Ishikawa (cell line): ENCODE data around the gene PLA2G4E.

Experiments used
- CEBPB ChIP-seq: IDR thresholded peaks from 2 replicates; pipeline ENCODE4 v1.6.1; 2012
- CREB1 ChIP-seq: IDR thresholded peaks from 2 replicates; pipeline ENCODE4 v1.6.1; 2012; ENCODE audit warnings: low read depth
- EGR1 ChIP-seq: IDR thresholded peaks from 2 replicates; pipeline ENCODE4 v1.6.1; 2012
- EP300 ChIP-seq: IDR thresholded peaks from 2 replicates; pipeline ENCODE4 v1.6.1; 2012; ENCODE audit warnings: borderline replicate concordance
- FOXM1 ChIP-seq: IDR thresholded peaks from 2 replicates; pipeline ENCODE4 v1.6.1; 2012; ENCODE audit warnings: low read depth, borderline replicate concordance
- NFIC ChIP-seq: IDR thresholded peaks from 2 replicates; pipeline ENCODE4 v1.6.1; 2012
- RAD21 ChIP-seq: IDR thresholded peaks from 2 replicates; pipeline ENCODE4 v1.6.1; 2012; ENCODE audit warnings: low read depth
- TAF1 ChIP-seq: IDR thresholded peaks from 2 replicates; pipeline ENCODE4 v1.6.1; 2012; ENCODE audit warnings: low read depth, mild to moderate bottlenecking
- TCF12 ChIP-seq: IDR thresholded peaks from 2 replicates; pipeline ENCODE4 v1.6.1; 2012; ENCODE audit warnings: low read depth
- TEAD4 ChIP-seq: IDR thresholded peaks from 2 replicates; pipeline ENCODE4 v1.6.1; 2012
- YY1 ChIP-seq: IDR thresholded peaks from 2 replicates; pipeline ENCODE4 v1.6.1; 2012; ENCODE audit warnings: low read depth
- ZBTB7A ChIP-seq: IDR thresholded peaks from 2 replicates; pipeline ENCODE4 v1.6.1; 2012; ENCODE audit warnings: low read depth
- TF ChIP-seq, protein P1 (sequence below): IDR thresholded peaks from 2 replicates; pipeline ENCODE4 v1.6.1; 2012
- TF ChIP-seq, protein P2 (sequence below): IDR thresholded peaks from 2 replicates; pipeline ENCODE4 v1.6.1; 2012; ENCODE audit warnings: low read depth, mild to moderate bottlenecking
- TF ChIP-seq, protein P3 (sequence below): IDR thresholded peaks from 2 replicates; pipeline ENCODE4 v1.6.1; 2012

The PLA2G4E gene

DNA sequence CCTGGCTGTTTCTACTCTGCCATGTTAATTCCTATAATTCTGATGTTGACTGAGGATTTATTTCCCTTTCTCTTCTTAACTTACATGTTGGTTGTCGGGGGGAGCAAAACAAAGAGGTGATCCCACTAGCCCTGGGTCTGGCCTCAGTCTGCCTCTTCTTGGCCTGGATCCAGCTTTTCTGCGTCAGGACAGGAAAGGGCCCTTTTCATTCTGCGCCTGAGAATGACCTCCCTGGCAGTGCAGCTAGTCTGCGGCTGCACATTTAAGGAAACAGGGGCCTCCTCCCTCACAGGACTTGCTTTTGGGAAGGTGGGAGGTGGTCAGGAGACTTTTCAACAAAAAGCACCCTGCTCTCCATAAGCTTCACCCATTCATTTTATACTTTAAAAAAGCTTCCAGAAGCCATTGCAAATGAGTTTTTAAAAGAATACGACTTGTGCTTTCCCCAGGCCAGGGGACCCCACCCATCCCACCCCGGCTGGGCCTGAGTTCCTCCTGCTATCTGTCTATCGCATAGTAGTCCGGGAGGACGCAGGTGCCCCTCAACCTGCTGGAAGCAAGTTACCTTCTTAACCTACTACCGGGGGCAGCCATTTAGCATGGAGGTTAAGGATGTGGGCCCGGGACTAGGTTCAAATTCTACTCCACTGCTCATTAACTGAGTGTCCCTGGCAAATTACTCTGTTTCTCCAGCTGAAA lies 27.2 kb downstream of the PLA2G4E start:
- TF ChIP-seq, protein P1, sequence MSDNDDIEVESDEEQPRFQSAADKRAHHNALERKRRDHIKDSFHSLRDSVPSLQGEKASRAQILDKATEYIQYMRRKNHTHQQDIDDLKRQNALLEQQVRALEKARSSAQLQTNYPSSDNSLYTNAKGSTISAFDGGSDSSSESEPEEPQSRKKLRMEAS = no peak
- no peak for TF ChIP-seq TAF1
- no peak for TF ChIP-seq ZBTB7A
- no peak for TF ChIP-seq CREB1
- TF ChIP-seq FOXM1 = no peak
- TF ChIP-seq EGR1 = no peak
- no peak for TF ChIP-seq NFIC
- no peak for TF ChIP-seq TCF12
- no peak for TF ChIP-seq YY1
- TF ChIP-seq, protein P2, sequence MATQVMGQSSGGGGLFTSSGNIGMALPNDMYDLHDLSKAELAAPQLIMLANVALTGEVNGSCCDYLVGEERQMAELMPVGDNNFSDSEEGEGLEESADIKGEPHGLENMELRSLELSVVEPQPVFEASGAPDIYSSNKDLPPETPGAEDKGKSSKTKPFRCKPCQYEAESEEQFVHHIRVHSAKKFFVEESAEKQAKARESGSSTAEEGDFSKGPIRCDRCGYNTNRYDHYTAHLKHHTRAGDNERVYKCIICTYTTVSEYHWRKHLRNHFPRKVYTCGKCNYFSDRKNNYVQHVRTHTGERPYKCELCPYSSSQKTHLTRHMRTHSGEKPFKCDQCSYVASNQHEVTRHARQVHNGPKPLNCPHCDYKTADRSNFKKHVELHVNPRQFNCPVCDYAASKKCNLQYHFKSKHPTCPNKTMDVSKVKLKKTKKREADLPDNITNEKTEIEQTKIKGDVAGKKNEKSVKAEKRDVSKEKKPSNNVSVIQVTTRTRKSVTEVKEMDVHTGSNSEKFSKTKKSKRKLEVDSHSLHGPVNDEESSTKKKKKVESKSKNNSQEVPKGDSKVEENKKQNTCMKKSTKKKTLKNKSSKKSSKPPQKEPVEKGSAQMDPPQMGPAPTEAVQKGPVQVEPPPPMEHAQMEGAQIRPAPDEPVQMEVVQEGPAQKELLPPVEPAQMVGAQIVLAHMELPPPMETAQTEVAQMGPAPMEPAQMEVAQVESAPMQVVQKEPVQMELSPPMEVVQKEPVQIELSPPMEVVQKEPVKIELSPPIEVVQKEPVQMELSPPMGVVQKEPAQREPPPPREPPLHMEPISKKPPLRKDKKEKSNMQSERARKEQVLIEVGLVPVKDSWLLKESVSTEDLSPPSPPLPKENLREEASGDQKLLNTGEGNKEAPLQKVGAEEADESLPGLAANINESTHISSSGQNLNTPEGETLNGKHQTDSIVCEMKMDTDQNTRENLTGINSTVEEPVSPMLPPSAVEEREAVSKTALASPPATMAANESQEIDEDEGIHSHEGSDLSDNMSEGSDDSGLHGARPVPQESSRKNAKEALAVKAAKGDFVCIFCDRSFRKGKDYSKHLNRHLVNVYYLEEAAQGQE = no peak
- no peak for TF ChIP-seq CEBPB
- TF ChIP-seq EP300 = no peak
- no peak for TF ChIP-seq TEAD4
- TF ChIP-seq, protein P3, sequence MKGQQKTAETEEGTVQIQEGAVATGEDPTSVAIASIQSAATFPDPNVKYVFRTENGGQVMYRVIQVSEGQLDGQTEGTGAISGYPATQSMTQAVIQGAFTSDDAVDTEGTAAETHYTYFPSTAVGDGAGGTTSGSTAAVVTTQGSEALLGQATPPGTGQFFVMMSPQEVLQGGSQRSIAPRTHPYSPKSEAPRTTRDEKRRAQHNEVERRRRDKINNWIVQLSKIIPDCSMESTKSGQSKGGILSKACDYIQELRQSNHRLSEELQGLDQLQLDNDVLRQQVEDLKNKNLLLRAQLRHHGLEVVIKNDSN = no peak
- no peak for TF ChIP-seq RAD21

DNA sequence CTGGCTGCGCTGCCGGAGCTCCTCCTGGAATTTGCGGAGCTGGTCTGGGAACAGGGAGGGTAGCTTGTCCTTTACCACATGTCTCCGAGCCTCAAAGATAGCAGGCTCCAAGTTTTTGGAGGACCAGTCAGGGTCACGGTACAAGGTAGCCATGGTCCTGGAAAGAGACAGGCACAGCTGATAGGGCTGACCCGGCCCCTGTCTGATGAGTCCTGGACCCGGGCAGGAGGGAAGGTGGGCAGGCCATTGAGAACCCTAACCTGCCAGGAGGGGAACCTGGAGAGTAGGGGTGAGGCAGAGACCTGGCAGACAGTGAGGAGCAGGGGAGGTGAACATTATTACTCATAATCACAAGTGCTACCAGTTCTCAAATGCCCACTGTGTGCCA lies 28.0 kb downstream of the PLA2G4E start:
- TF ChIP-seq TAF1 (no peak), EP300 (no peak), CREB1 (no peak), EGR1 (no peak), FOXM1 (no peak)
- TF ChIP-seq, protein P2 = no peak

DNA sequence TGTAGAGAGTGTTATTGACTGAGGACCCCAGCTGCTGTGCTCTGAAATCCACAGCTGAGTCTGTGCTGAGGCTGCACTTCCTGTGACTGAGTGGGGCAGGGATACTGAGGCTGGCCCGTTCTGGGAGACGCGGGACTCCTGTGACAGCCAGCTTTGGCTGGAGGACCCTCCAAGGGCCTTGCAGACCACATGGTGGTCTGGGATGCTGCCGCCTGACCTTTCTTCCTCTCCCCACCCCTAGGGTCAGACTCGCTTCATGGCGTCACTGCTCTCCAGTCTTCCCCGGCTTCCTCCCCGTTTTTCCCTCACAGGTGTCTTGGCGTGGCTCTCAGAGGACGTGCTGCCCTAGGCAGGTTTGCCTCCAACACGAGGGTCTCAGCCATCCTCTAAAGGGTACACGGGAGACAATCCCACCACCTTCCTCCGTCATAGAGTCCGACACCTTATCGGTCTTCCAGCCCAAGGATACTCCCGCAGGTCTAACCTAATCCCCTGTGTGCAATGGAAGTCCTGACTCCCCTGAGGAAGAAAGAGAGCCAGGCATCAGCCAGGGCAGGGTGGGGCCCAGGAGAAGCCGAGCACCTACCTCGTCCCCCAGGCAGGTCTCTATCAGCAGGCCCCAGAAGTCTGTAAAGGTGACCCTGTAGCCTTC lies 28.6 kb downstream of the PLA2G4E start:
- TF ChIP-seq FOXM1 = no peak
- no peak for TF ChIP-seq ZBTB7A
- TF ChIP-seq YY1 = no peak
- no peak for TF ChIP-seq CEBPB
- TF ChIP-seq, protein P3 = no peak

DNA sequence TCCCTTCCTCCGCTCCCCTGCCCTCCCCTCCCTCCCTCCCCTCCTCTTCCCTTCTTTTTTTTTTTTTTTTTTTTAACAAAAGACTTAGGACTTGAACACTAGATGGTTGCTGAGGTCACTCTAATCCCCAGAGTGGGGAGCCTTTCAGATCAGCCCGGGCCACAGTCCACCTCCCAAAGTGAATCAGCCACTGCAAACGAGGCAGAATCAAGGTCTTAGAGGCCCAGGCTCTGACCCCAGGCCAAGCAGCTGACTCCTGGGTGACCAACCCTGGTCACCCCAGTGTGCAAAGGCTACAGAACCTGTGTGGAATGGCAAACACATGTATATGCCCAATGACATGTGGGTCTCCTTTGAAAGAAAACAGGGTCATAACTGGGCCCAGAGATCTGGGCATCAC lies 30.2 kb downstream of the PLA2G4E start:
- TF ChIP-seq YY1 = no peak
- no peak for TF ChIP-seq ZBTB7A
- TF ChIP-seq TAF1 = no peak
- no peak for TF ChIP-seq CEBPB
- no peak for TF ChIP-seq EP300
- no peak for TF ChIP-seq NFIC
- no peak for TF ChIP-seq EGR1

DNA sequence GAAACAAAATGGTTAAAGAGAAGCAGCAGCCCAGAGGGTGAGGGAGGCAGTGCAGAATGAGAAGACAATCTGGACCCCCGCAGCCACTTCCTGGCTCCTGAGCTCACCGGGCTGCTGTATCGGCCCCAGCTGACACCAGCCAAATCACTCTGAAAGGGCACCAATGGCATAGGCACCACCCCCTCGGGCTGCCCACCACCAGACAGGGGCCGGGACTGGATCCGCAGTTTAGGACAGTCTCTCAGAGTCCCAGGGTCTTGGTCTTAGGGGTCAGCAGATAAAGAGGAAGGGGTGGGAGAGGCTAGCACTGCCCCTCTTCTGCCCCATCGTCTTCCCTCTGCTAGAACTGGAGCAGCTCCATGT lies 30.6 kb downstream of the PLA2G4E start:
- TF ChIP-seq RAD21 (no peak), EP300 (no peak), EGR1 (no peak), YY1 (no peak), ZBTB7A (no peak), TCF12 (no peak), NFIC (no peak), TEAD4 (no peak), TAF1 (no peak), CEBPB (no peak)
- TF ChIP-seq, protein P2 = no peak
- TF ChIP-seq, protein P3 = no peak
- TF ChIP-seq, protein P1 = no peak
